ENCODE results near the gene ABCA4. TPM values are rescaled to one million over a fixed set of nuclear protein-coding genes. Genes with fewer than 3 reads are reported as not detected.

Gene ABCA4
- total RNA-seq, 1 experiment from 2014 or later, result 0.22 TPM

GRCh38 chr1:94100785-94101612 lies 19.9 kb downstream of the ABCA4 start:
- Histone ChIP-seq H3K79me2 (ENCODE audit: insufficient read depth, low read length) (no peaks in the 10 kb centered on the region), H3K27ac (ENCODE audit: low read depth, low read length) (no peak overlapping the region), H4K20me1 (ENCODE audit: insufficient read depth) (no peaks in the 10 kb centered on the region), H3K4me2 (ENCODE audit: low read length) (no peak overlapping the region), H3K36me3 (ENCODE audit: control insufficient read depth in 1 of 2, insufficient read depth in 2 of 2, low read length in 2 of 2) (no peaks in the 10 kb centered on the region), H3K9ac (ENCODE audit: low read length) (no peak overlapping the region), H3K27me3 (ENCODE audit: insufficient read depth, low read length) (no peaks in the 10 kb centered on the region), H3K4me1 (ENCODE audit: control insufficient read depth in 1 of 2, insufficient read depth in 2 of 2, low read length in 2 of 2) (peaks cover 2 to 9% of the 10 kb centered on the region in 2 experiments; a peak in 3 of 4 replicates), H3K4me3 (replicated peaks in 1 of 2; ENCODE audit: low read depth in 1 of 2, low read length in 2 of 2) (no peak overlapping the region), H3K9me2 (ENCODE audit: insufficient read depth) (no peaks in the 10 kb centered on the region), H3K9me3 (ENCODE audit: control insufficient read depth in 1 of 2, insufficient read depth in 1 of 2, low read depth in 1 of 2, low read length in 2 of 2) (no peaks in the 10 kb centered on the region), H2AFZ (ENCODE audit: low read depth, low read length, poor library complexity, severe bottlenecking) (no peak overlapping the region)
- ChIA-PET RAD21 (ENCODE audit: low non-redundant PET in 1 of 2, low total read pairs in 2 of 2, uncharacterized antibody in 2 of 2, unreplicated experiment in 2 of 2) (no interaction called here), POLR2A (interaction anchor here (1.2 kb wide), 1 partner anchor 25 kb away, joined by 3 read pairs; no protein-coding TSS in a partner anchor), CTCF (no interaction called here)
- no TSS peak for BruUV-seq (replicated peaks)
- ATAC-seq (0 out of 2 replicates have a peak, but pooled peaks have one; percentile 32), DNase-seq (ENCODE audit: low read depth, low spot score) (no peak)
- TF ChIP-seq YY1 (IDR thresholded peaks at IDR 0.05; ENCODE audit: extremely low read depth, insufficient replicate concordance, low read depth, low read length) (no peak), REST (IDR thresholded peaks at IDR 0.05; ENCODE audit: low read depth) (peak; percentile 46)
- intact Hi-C loops (cut with micrococcal nuclease), result no loop called here
